KG1 (cell line): ENCODE measurements around the gene CAMK1G.
A peak's percentile ranks its signal among the peaks of the same experiment; 100 is the strongest.

ENCODE experiments used
- DNase-seq: peaks from one replicate; lab custom pipeline; 2025; lab: John Stamatoyannopoulos, UW

The CAMK1G gene

GRCh38 chr1:209565759-209566678 is 17.5 kb upstream of the CAMK1G start:
- peak; percentile 21 for DNase-seq

GRCh38 chr1:209567698-209568175 is 15.8 kb upstream of the CAMK1G start:
- no peak for DNase-seq

- DNase-seq = peak; percentile 21
Measured at GRCh38 chr1:209569455-209570207, 13.9 kb upstream of the CAMK1G start.

GRCh38 chr1:209570743-209571142 is 12.8 kb upstream of the CAMK1G start:
- DNase-seq = no peak

- no peak for DNase-seq
Measured at GRCh38 chr1:209576392-209577197, 6.9 kb upstream of the CAMK1G start.

GRCh38 chr1:209577346-209577745 is 6.2 kb upstream of the CAMK1G start:
- DNase-seq = no peak

GRCh38 chr1:209580577-209580976 is 2.9 kb upstream of the CAMK1G start:
- no peak for DNase-seq

- DNase-seq = no peak
Measured at GRCh38 chr1:209584231-209584672, 738 bp downstream of the CAMK1G start.

GRCh38 chr1:209585197-209585596 is 1.7 kb downstream of the CAMK1G start:
- no peak for DNase-seq

- no peak for DNase-seq
Measured at GRCh38 chr1:209585672-209586071, 2.2 kb downstream of the CAMK1G start.

- no peak for DNase-seq
Measured at GRCh38 chr1:209586221-209586740, 2.8 kb downstream of the CAMK1G start.

GRCh38 chr1:209587789-209588188 is 4.3 kb downstream of the CAMK1G start:
- no peak for DNase-seq

GRCh38 chr1:209589440-209589839 is 5.9 kb downstream of the CAMK1G start:
- no peak for DNase-seq

- DNase-seq = no peak
Measured at GRCh38 chr1:209589863-209590262, 6.3 kb downstream of the CAMK1G start.

- no peak for DNase-seq
Measured at GRCh38 chr1:209590405-209590804, 6.9 kb downstream of the CAMK1G start.

GRCh38 chr1:209593747-209594146 is 10.2 kb downstream of the CAMK1G start:
- DNase-seq = no peak

- no peak for DNase-seq
Measured at GRCh38 chr1:209594440-209594839, 10.9 kb downstream of the CAMK1G start.

GRCh38 chr1:209595028-209595427 is 11.5 kb downstream of the CAMK1G start:
- no peak for DNase-seq

- DNase-seq = no peak
Measured at GRCh38 chr1:209595599-209596285, 12.2 kb downstream of the CAMK1G start.

- no peak for DNase-seq
Measured at GRCh38 chr1:209597499-209597898, 14.0 kb downstream of the CAMK1G start.

GRCh38 chr1:209598227-209598626 is 14.7 kb downstream of the CAMK1G start:
- DNase-seq = no peak
